ENCODE data around the gene PSD4.

Gene PSD4

DNA sequence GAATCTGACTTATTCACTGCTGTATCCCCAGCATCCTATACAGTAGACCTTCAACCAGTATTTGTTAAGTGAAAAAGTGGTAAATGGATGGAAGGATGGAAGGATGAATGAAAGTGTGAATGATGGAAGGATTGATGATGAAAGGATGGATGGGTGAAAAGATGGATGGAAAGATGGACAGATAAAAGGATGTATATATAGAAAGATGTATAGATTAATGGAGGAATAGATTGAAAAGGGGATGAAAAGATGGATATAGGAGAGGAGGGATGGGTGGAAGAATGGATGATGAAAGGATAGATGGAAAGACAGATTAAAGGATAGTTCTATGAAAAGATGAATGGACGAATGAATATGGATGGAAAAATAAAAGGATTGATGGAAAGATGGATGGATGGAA is 50.0 kb downstream of the PSD4 start:
- no peak overlapping the region for H3K27ac ChIP-seq (ENCODE audit: low read depth, low read length)
- H4K8ac ChIP-seq (ENCODE audit: low read depth, low read length): no peak overlapping the region
- H4K5ac ChIP-seq (ENCODE audit: low read length): no peak overlapping the region
- H3K23ac ChIP-seq (ENCODE audit: low read length): no peak overlapping the region
- H3K18ac ChIP-seq (ENCODE audit: low read length): no peak overlapping the region
- H2BK5ac ChIP-seq (ENCODE audit: low read length): no peak overlapping the region
- WGBS (ENCODE audit: extremely low coverage, insufficient coverage, low lambda C conversion rate): 100% methylated on average over 1 of the region's 1 CpG
- no peaks in the 10 kb centered on the region for H3K79me2 ChIP-seq (ENCODE audit: control insufficient read depth, insufficient read depth, low read length)
- H3K79me1 ChIP-seq (ENCODE audit: low read length): no peaks in the 10 kb centered on the region
- H3K27me3 ChIP-seq (ENCODE audit: insufficient read depth, low read length, poor library complexity): no peaks in the 10 kb centered on the region
- DNase-seq: no peak
- H3K4me1 ChIP-seq (ENCODE audit: control insufficient read depth, low read depth, low read length): no peaks in the 10 kb centered on the region
- no peak overlapping the region for H3K4me3 ChIP-seq (ENCODE audit: low read length)
- no peak overlapping the region for H2AK5ac ChIP-seq (ENCODE audit: low read length)
- no peak overlapping the region for H3K4me2 ChIP-seq (ENCODE audit: low read length)
- no peak overlapping the region for H2BK120ac ChIP-seq (ENCODE audit: low read depth, low read length)
- no peak overlapping the region for H3K56ac ChIP-seq (ENCODE audit: low read length)
- H2BK15ac ChIP-seq (replicated peaks; ENCODE audit: low read depth): no peak overlapping the region
- no peaks in the 10 kb centered on the region for H3K36me3 ChIP-seq (ENCODE audit: control insufficient read depth, insufficient read depth, low read length)
- H3K4ac ChIP-seq (ENCODE audit: low read depth, low read length): no peak overlapping the region
- H3K9ac ChIP-seq (ENCODE audit: low read length): no peak overlapping the region

DNA sequence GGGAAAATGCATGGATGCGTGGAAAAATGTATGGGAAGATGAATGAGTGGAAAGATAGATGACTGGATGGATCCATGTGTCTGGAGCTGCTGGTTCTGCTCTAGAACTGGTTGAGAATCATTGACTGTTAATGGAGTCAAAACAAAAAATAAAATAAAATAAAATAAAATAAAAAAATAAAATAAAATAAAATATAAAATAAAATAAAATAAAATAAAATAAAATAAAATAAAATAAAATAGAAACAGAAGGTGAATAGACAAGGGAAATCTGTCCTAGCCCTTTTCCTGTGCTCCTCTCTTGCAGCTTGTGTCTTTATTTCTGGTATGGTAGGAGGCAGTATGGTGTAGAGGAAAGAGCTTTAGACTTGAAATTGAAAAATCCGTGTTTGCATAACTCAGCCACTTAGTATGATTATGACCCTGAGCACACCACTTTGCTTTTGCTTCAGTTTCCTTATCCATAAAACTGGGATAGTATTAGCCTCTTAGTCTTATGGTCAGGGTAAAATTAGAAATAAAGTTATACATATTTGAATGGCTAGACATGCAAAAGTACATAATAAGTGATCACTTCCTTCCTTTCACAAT is 51.0 kb downstream of the PSD4 start:
- H3K79me1 ChIP-seq (ENCODE audit: low read length): no peaks in the 10 kb centered on the region
- H3K4me1 ChIP-seq (ENCODE audit: control insufficient read depth, low read depth, low read length): no peaks in the 10 kb centered on the region
- H3K27me3 ChIP-seq (ENCODE audit: insufficient read depth, low read length, poor library complexity): no peaks in the 10 kb centered on the region
- H3K56ac ChIP-seq (ENCODE audit: low read length): no peak overlapping the region
- no peak overlapping the region for H3K4me3 ChIP-seq (ENCODE audit: low read length)
- no peak overlapping the region for H3K4me2 ChIP-seq (ENCODE audit: low read length)
- no peak for DNase-seq
- no peak overlapping the region for H4K8ac ChIP-seq (ENCODE audit: low read depth, low read length)
- no peak overlapping the region for H3K4ac ChIP-seq (ENCODE audit: low read depth, low read length)
- WGBS (ENCODE audit: extremely low coverage, insufficient coverage, low lambda C conversion rate): 100% methylated on average over 1 of the region's 2 CpGs
- no peak overlapping the region for H3K23ac ChIP-seq (ENCODE audit: low read length)
- H3K79me2 ChIP-seq (ENCODE audit: control insufficient read depth, insufficient read depth, low read length): no peaks in the 10 kb centered on the region
- H2BK15ac ChIP-seq (replicated peaks; ENCODE audit: low read depth): no peak overlapping the region
- no peak overlapping the region for H2BK120ac ChIP-seq (ENCODE audit: low read depth, low read length)
- no peak overlapping the region for H3K9ac ChIP-seq (ENCODE audit: low read length)
- no peak overlapping the region for H2AK5ac ChIP-seq (ENCODE audit: low read length)
- H2BK5ac ChIP-seq (ENCODE audit: low read length): no peak overlapping the region
- H3K36me3 ChIP-seq (ENCODE audit: control insufficient read depth, insufficient read depth, low read length): no peaks in the 10 kb centered on the region
- no peak overlapping the region for H3K27ac ChIP-seq (ENCODE audit: low read depth, low read length)
- H4K5ac ChIP-seq (ENCODE audit: low read length): no peak overlapping the region
- H3K18ac ChIP-seq (ENCODE audit: low read length): no peak overlapping the region

DNA sequence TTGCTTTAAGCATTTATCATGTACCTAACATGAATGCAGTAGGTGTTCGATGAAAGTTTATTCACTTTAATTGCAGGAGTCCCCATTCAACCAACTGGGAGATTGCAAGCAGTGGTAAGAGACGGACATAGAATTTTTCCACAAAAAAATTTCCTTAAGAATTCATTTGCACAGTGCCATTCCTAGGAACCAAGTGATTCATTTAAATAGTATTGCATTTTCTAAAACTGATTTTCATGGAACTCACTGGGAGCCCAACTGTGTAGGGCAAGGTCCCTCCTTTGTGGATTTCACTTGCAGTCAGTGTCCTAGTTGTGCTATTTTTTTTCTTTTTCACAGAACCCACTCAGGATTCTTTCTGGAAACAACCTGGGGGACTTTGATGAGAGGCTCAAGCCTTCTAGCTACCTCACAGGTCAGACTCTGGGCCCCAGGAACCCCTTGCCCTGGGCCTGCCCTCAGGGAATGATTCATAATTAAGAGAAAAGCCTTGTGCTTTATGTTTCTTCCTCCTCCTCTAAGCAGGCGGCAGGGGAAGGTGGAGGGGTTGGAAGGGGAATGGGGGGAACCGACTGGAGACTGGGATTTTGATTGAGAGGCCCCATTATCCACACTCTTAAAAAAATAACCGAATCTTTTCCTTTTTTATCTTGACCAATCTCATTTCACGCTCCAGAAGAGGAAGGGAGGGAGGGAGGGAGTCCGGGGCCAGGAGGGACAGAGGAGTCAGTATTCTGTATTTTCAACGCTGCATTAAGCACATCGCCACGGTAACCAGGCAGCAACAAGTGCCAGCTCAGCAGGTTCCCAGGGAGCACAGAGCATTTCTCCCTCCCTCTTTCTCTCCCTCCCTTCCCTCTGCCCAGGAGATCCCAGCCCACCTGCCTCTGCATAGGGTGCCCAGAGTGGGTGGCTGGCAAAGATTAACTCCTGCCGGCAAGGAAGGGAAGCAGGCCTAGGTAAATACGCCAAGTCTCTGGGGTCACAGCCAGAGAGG is 51.8 kb downstream of the PSD4 start:
- Histone ChIP-seq H3K4me2 (ENCODE audit: low read length) (no peak overlapping the region), H3K36me3 (ENCODE audit: control insufficient read depth, insufficient read depth, low read length) (no peaks in the 10 kb centered on the region), H3K23ac (ENCODE audit: low read length) (no peak overlapping the region), H3K27ac (ENCODE audit: low read depth, low read length) (no peak overlapping the region), H3K27me3 (ENCODE audit: insufficient read depth, low read length, poor library complexity) (no peaks in the 10 kb centered on the region), H3K4me1 (ENCODE audit: control insufficient read depth, low read depth, low read length) (no peaks in the 10 kb centered on the region), H4K5ac (ENCODE audit: low read length) (no peak overlapping the region), H3K4me3 (ENCODE audit: low read length) (no peak overlapping the region), H2AK5ac (ENCODE audit: low read length) (no peak overlapping the region), H3K18ac (ENCODE audit: low read length) (no peak overlapping the region), H3K79me1 (ENCODE audit: low read length) (no peaks in the 10 kb centered on the region), H4K8ac (ENCODE audit: low read depth, low read length) (no peak overlapping the region), H3K56ac (ENCODE audit: low read length) (no peak overlapping the region), H3K4ac (ENCODE audit: low read depth, low read length) (no peak overlapping the region), H3K79me2 (ENCODE audit: control insufficient read depth, insufficient read depth, low read length) (no peaks in the 10 kb centered on the region), H2BK5ac (ENCODE audit: low read length) (no peak overlapping the region), H2BK120ac (ENCODE audit: low read depth, low read length) (no peak overlapping the region), H2BK15ac (replicated peaks; ENCODE audit: low read depth) (no peak overlapping the region), H3K9ac (ENCODE audit: low read length) (no peak overlapping the region)
- no CpG with 5 or more reads among the region's 12 CpGs for WGBS (ENCODE audit: extremely low coverage, insufficient coverage, low lambda C conversion rate)
- peak; percentile 83 for DNase-seq

GRCh38 chr2:113226462-113226861 is 52.7 kb downstream of the PSD4 start:
- Histone ChIP-seq H4K8ac (ENCODE audit: low read depth, low read length) (no peak overlapping the region), H3K23ac (ENCODE audit: low read length) (no peak overlapping the region), H3K18ac (ENCODE audit: low read length) (no peak overlapping the region), H4K5ac (ENCODE audit: low read length) (no peak overlapping the region), H3K56ac (ENCODE audit: low read length) (no peak overlapping the region), H3K4me1 (ENCODE audit: control insufficient read depth, low read depth, low read length) (no peaks in the 10 kb centered on the region), H3K4me2 (ENCODE audit: low read length) (no peak overlapping the region), H2BK5ac (ENCODE audit: low read length) (no peak overlapping the region), H2AK5ac (ENCODE audit: low read length) (no peak overlapping the region), H3K4me3 (ENCODE audit: low read length) (no peak overlapping the region), H2BK15ac (replicated peaks; ENCODE audit: low read depth) (no peak overlapping the region), H3K4ac (ENCODE audit: low read depth, low read length) (no peak overlapping the region), H3K27ac (ENCODE audit: low read depth, low read length) (no peak overlapping the region), H3K27me3 (ENCODE audit: insufficient read depth, low read length, poor library complexity) (no peaks in the 10 kb centered on the region), H3K9ac (ENCODE audit: low read length) (no peak overlapping the region), H2BK120ac (ENCODE audit: low read depth, low read length) (no peak overlapping the region), H3K36me3 (ENCODE audit: control insufficient read depth, insufficient read depth, low read length) (no peaks in the 10 kb centered on the region), H3K79me1 (ENCODE audit: low read length) (no peaks in the 10 kb centered on the region), H3K79me2 (ENCODE audit: control insufficient read depth, insufficient read depth, low read length) (no peaks in the 10 kb centered on the region)
- WGBS (ENCODE audit: extremely low coverage, insufficient coverage, low lambda C conversion rate): no CpG with 5 or more reads among the region's 4 CpGs
- no peak for DNase-seq

DNA sequence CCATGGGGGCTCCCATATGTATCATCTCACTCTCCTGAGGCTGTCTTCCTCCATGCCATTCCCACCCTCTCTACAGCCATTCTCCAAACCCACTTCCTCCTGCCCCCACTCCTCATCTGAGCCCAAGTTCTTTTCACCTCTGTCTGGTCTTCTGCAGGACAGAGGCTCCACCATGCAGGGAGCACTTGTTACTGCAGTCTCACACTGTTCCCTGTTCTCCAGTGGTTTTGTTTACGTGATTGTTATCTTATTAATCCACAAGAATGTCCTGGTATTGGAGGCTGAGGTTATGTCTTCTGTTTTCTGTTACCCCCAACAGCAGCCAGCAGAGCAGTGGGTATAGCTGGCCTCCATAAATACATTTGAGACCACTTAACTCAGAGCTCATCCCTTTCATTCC is 53.5 kb downstream of the PSD4 start:
- no peak overlapping the region for H3K9ac ChIP-seq (ENCODE audit: low read length)
- H3K79me1 ChIP-seq (ENCODE audit: low read length): no peaks in the 10 kb centered on the region
- WGBS (ENCODE audit: extremely low coverage, insufficient coverage, low lambda C conversion rate): no CpG with 5 or more reads among the region's 1 CpG
- no peak overlapping the region for H2BK120ac ChIP-seq (ENCODE audit: low read depth, low read length)
- H3K4me1 ChIP-seq (ENCODE audit: control insufficient read depth, low read depth, low read length): no peaks in the 10 kb centered on the region
- H4K8ac ChIP-seq (ENCODE audit: low read depth, low read length): no peak overlapping the region
- no peak overlapping the region for H2AK5ac ChIP-seq (ENCODE audit: low read length)
- no peaks in the 10 kb centered on the region for H3K79me2 ChIP-seq (ENCODE audit: control insufficient read depth, insufficient read depth, low read length)
- no peak overlapping the region for H4K5ac ChIP-seq (ENCODE audit: low read length)
- H3K27me3 ChIP-seq (ENCODE audit: insufficient read depth, low read length, poor library complexity): no peaks in the 10 kb centered on the region
- H3K56ac ChIP-seq (ENCODE audit: low read length): no peak overlapping the region
- H3K23ac ChIP-seq (ENCODE audit: low read length): no peak overlapping the region
- H2BK15ac ChIP-seq (replicated peaks; ENCODE audit: low read depth): no peak overlapping the region
- H3K4me3 ChIP-seq (ENCODE audit: low read length): no peak overlapping the region
- no peak overlapping the region for H3K4ac ChIP-seq (ENCODE audit: low read depth, low read length)
- no peak overlapping the region for H3K4me2 ChIP-seq (ENCODE audit: low read length)
- no peak overlapping the region for H3K27ac ChIP-seq (ENCODE audit: low read depth, low read length)
- H3K18ac ChIP-seq (ENCODE audit: low read length): no peak overlapping the region
- no peak overlapping the region for H2BK5ac ChIP-seq (ENCODE audit: low read length)
- peak; percentile 72 for DNase-seq
- H3K36me3 ChIP-seq (ENCODE audit: control insufficient read depth, insufficient read depth, low read length): no peaks in the 10 kb centered on the region
